Colonic mucosa (tissue), 4 donors: ENCODE data around the gene MAPK4. TPM values are rescaled to one million over a fixed set of nuclear protein-coding genes. Genes with fewer than 3 reads are reported as not detected.

Experiments
- DNase-seq: peaks from one replicate; pipeline ENCODE4 v3.0.0-alpha.2; 2020
- H3K27ac ChIP-seq: fragments of 200-600 bp; one replicate; pipeline ENCODE4 v1.8.0; 2021
- H3K27me3 ChIP-seq: fragments of 200-600 bp; one replicate; pipeline ENCODE4 v1.8.0; 2021
- H3K36me3 ChIP-seq: fragments of 200-600 bp; one replicate; pipeline ENCODE4 v1.8.0; 2021
- H3K4me1 ChIP-seq: fragments of 200-600 bp; one replicate; pipeline ENCODE4 v1.8.0; 2021; ENCODE audit warnings: mild to moderate bottlenecking
- H3K4me3 ChIP-seq: fragments of 200-600 bp; one replicate; pipeline ENCODE4 v1.8.0; 2021
- H3K9ac ChIP-seq, 2 donors: one replicate each; pipeline ENCODE4 v1.7.0; 2013; ENCODE audit warnings: control low read depth in 2 of 2, low read depth in 2 of 2, low read length in 2 of 2
- H3K9me3 ChIP-seq: fragments of 200-600 bp; one replicate; pipeline ENCODE4 v1.8.0; 2021
- CTCF ChIP-seq: fragments of 200-600 bp; IDR thresholded peaks from one replicate; pipeline ENCODE4 v1.8.0; 2022; ENCODE audit warnings: antibody characterized with exemption, mild to moderate bottlenecking
- intact Hi-C: fragments of 100-400 bp; cut with DNase I; formaldehyde crosslinking; loops from one replicate; pipeline ENCODE4 v1.14.1; 2022
- total RNA-seq, 2 donors: library from RNA; stranded (reverse); fragmentation: NEBNext Ultra II Directional in 1 of 2; extraction: Animal tissue kit (Norgen Biotek cat#: 25700) in 1 of 2; gene quantifications; one replicate each; pipeline ENCODE4 v1.2.1, GENCODE V29; 2021
- donor health status: healthy.
- donor health status: DM: no; HTN: no; CAD: no.
- donor health status: DM: no; HTN: no; CAD: no.

MAPK4 gene
- total RNA-seq, 2 donors from 2014 or later: 0.27 to 1.8 TPM

GRCh38 chr18:50721006-50721405 lies 161.1 kb downstream of the MAPK4 start:
- no peak for TF ChIP-seq CTCF
- Histone ChIP-seq H3K27me3 (no peaks in the 10 kb centered on the region), H3K27ac (no peak overlapping the region), H3K4me1 (no peaks in the 10 kb centered on the region), H3K9me3 (no peaks in the 10 kb centered on the region), H3K36me3 (no peaks in the 10 kb centered on the region), H3K4me3 (no peak overlapping the region), H3K9ac (no peak overlapping the region)
- DNase-seq: no peak
- intact Hi-C loops: no loop called here

- no peaks in the 10 kb centered on the region for H3K4me1 ChIP-seq
- H3K27ac ChIP-seq: no peak overlapping the region
- no peaks in the 10 kb centered on the region for H3K36me3 ChIP-seq
- no peak for DNase-seq
- intact Hi-C loops: no loop called here
- no peak overlapping the region for H3K9ac ChIP-seq
- H3K27me3 ChIP-seq: no peaks in the 10 kb centered on the region
- TF ChIP-seq CTCF: no peak
- no peak overlapping the region for H3K4me3 ChIP-seq
- no peaks in the 10 kb centered on the region for H3K9me3 ChIP-seq
Observed at GRCh38 chr18:50721451-50722120, 161.7 kb downstream of the MAPK4 start.

- Histone ChIP-seq H3K9me3 (no peaks in the 10 kb centered on the region), H3K27ac (no peak overlapping the region), H3K36me3 (no peaks in the 10 kb centered on the region), H3K4me3 (no peak overlapping the region), H3K4me1 (no peaks in the 10 kb centered on the region), H3K9ac (no peak overlapping the region), H3K27me3 (no peaks in the 10 kb centered on the region)
- intact Hi-C loops: no loop called here
- DNase-seq: no peak
- TF ChIP-seq CTCF: no peak
Observed at GRCh38 chr18:50722311-50722710, 162.4 kb downstream of the MAPK4 start.

- no peak for TF ChIP-seq CTCF
- Histone ChIP-seq H3K36me3 (no peaks in the 10 kb centered on the region), H3K9ac (no peak overlapping the region), H3K9me3 (no peaks in the 10 kb centered on the region), H3K4me1 (no peaks in the 10 kb centered on the region), H3K27ac (no peak overlapping the region), H3K4me3 (no peak overlapping the region), H3K27me3 (no peaks in the 10 kb centered on the region)
- no peak for DNase-seq
- intact Hi-C loops: no loop called here
Observed at GRCh38 chr18:50724751-50725151, 164.9 kb downstream of the MAPK4 start.

GRCh38 chr18:50726960-50727589 lies 167.2 kb downstream of the MAPK4 start:
- no peak for DNase-seq
- H3K9me3 ChIP-seq: no peaks in the 10 kb centered on the region
- no peak for TF ChIP-seq CTCF
- no peak overlapping the region for H3K27ac ChIP-seq
- H3K9ac ChIP-seq: no peak overlapping the region
- intact Hi-C loops: no loop called here
- H3K4me1 ChIP-seq: no peaks in the 10 kb centered on the region
- no peaks in the 10 kb centered on the region for H3K27me3 ChIP-seq
- no peak overlapping the region for H3K4me3 ChIP-seq
- no peaks in the 10 kb centered on the region for H3K36me3 ChIP-seq
